Measurements from ENCODE around the gene PLA2G4D. TPM values are rescaled to one million over a fixed set of nuclear protein-coding genes. Genes with fewer than 3 reads are reported as not detected.

PLA2G4D gene
- total and polyA plus RNA-seq, 2 experiments from 2014 or later, result 0.07 to 0.15 TPM

DNA sequence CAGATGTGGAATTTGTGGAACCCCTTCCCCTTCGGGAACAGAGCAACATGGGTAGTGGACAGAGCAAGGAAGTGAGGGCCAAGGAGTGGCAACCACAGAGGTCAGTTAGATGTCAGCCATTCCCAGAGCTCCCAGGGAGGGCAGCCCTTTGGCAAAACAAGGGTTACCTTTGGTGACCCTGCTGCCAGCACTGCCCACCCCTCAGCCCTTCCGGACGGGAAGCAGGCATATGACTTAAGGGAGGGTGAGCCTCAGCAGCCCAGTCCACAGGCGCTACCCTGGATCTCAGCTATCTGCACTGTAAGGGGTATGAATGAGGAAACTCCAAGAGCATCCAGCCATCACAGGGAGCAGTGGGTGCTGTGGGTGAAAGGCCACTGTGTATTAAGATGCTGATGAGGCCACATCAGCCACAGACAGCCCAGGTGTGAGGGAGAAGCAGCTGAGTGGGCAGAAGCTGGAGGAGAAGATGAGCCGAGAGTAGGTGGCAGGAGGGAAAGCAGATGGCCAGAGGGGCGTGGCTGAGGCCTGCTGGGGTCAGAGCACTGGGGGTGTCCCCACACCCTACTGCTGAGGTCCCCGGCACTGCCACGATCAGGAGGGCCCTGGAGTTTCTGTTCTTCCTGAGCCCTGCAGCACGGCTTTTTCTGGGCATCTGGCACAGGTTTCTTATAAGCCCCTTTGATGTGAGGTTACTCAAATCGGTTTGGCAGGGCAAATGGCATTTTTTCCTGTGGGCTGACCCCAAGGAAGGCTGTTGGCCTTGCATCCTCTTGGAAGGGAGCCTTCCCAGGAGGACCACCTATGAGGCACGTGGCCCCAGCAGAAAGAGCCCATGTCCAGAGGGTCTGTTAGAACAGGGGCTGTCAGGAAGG, 6.2 kb downstream of the PLA2G4D start:
- no peak overlapping the region for H3K27ac Mint-ChIP-seq
- no peak overlapping the region for H3K4me3 ChIP-seq
- peaks cover 4% of the 10 kb centered on the region; the same call in 1 of the 2 replicates for H3K4me1 ChIP-seq (ENCODE audit: insufficient read depth)
- no peaks in the 10 kb centered on the region for H3K36me3 Mint-ChIP-seq (ENCODE audit: low read depth)
- H3F3A ChIP-seq (replicated peaks; ENCODE audit: low read depth), result no peaks in the 10 kb centered on the region
- H3K27me3 ChIP-seq (ENCODE audit: insufficient read depth), result no peaks in the 10 kb centered on the region
- ATAC-seq (no peak), DNase-seq (ENCODE audit: low spot score) (no peak)
- H3K9me2 ChIP-seq (ENCODE audit: insufficient read depth), result no peaks in the 10 kb centered on the region
- no peak overlapping the region for H3K4me3 Mint-ChIP-seq
- no peak overlapping the region for H3K4me2 ChIP-seq
- TF ChIP-seq, protein P1, sequence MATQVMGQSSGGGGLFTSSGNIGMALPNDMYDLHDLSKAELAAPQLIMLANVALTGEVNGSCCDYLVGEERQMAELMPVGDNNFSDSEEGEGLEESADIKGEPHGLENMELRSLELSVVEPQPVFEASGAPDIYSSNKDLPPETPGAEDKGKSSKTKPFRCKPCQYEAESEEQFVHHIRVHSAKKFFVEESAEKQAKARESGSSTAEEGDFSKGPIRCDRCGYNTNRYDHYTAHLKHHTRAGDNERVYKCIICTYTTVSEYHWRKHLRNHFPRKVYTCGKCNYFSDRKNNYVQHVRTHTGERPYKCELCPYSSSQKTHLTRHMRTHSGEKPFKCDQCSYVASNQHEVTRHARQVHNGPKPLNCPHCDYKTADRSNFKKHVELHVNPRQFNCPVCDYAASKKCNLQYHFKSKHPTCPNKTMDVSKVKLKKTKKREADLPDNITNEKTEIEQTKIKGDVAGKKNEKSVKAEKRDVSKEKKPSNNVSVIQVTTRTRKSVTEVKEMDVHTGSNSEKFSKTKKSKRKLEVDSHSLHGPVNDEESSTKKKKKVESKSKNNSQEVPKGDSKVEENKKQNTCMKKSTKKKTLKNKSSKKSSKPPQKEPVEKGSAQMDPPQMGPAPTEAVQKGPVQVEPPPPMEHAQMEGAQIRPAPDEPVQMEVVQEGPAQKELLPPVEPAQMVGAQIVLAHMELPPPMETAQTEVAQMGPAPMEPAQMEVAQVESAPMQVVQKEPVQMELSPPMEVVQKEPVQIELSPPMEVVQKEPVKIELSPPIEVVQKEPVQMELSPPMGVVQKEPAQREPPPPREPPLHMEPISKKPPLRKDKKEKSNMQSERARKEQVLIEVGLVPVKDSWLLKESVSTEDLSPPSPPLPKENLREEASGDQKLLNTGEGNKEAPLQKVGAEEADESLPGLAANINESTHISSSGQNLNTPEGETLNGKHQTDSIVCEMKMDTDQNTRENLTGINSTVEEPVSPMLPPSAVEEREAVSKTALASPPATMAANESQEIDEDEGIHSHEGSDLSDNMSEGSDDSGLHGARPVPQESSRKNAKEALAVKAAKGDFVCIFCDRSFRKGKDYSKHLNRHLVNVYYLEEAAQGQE (IDR thresholded peaks at IDR 0.05; ENCODE audit: unreplicated experiment), result no peak
- TF ChIP-seq JUNB (IDR thresholded peaks at IDR 0.05; ENCODE audit: unreplicated experiment), result no peak
- no peaks in the 10 kb centered on the region for H3K79me2 ChIP-seq (replicated peaks; ENCODE audit: insufficient read depth)
- H3K36me3 ChIP-seq (ENCODE audit: insufficient read depth), result no peaks in the 10 kb centered on the region
- peaks cover 25% of the 10 kb centered on the region for H3K4me1 Mint-ChIP-seq
- H3K9me3 Mint-ChIP-seq, result no peaks in the 10 kb centered on the region
- H3K27ac ChIP-seq (ENCODE audit: low read depth), result no peak overlapping the region
- H2AFZ ChIP-seq, result no peak overlapping the region
- H3K27me3 Mint-ChIP-seq (ENCODE audit: insufficient read depth, low read depth, poor library complexity), result peaks cover 9% of the 10 kb centered on the region
- H4K20me1 ChIP-seq (replicated peaks; ENCODE audit: insufficient read depth), result no peaks in the 10 kb centered on the region

DNA sequence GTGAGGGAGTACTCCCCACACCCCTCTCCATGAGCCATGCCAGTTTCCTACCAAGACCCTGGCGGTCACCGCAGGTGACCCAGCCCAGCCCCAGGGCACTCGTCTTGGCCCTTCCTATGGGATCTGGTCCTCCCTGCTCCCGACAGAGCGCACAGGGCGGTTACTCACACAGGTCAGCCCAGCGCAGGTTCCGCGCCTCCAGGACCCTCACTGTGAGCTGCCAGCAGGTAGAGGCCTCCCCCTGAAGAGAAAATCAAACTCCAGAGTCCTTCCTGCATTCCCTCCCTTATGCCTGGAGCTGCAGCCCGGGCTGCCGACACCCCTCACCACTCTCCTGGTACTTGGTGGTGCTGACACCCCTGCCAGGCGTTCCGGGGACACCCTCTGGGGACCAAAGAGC, 6.9 kb downstream of the PLA2G4D start:
- no peak overlapping the region for H3K4me3 Mint-ChIP-seq
- H2AFZ ChIP-seq, result no peak overlapping the region
- no peak overlapping the region for H3K27ac Mint-ChIP-seq
- H3K36me3 ChIP-seq (ENCODE audit: insufficient read depth), result no peaks in the 10 kb centered on the region
- H3K4me2 ChIP-seq, result no peak overlapping the region
- H3K27ac ChIP-seq (ENCODE audit: low read depth), result no peak overlapping the region
- H3K79me2 ChIP-seq (replicated peaks; ENCODE audit: insufficient read depth), result no peaks in the 10 kb centered on the region
- no peaks in the 10 kb centered on the region for H3K9me2 ChIP-seq (ENCODE audit: insufficient read depth)
- H3K9me3 Mint-ChIP-seq, result no peaks in the 10 kb centered on the region; the same call in 2 of the 3 replicates
- H3K27me3 ChIP-seq (ENCODE audit: insufficient read depth), result no peaks in the 10 kb centered on the region
- peaks cover 4% of the 10 kb centered on the region; the same call in 1 of the 2 replicates for H3K4me1 ChIP-seq (ENCODE audit: insufficient read depth)
- ATAC-seq (no peak), DNase-seq (ENCODE audit: low spot score) (no peak)
- no peaks in the 10 kb centered on the region for H3F3A ChIP-seq (replicated peaks; ENCODE audit: low read depth)
- no peak overlapping the region for H3K4me3 ChIP-seq
- H3K4me1 Mint-ChIP-seq, result peaks cover 22% of the 10 kb centered on the region
- peaks cover 9% of the 10 kb centered on the region for H3K27me3 Mint-ChIP-seq (ENCODE audit: insufficient read depth, low read depth, poor library complexity)
- H4K20me1 ChIP-seq (replicated peaks; ENCODE audit: insufficient read depth), result no peaks in the 10 kb centered on the region
- no peaks in the 10 kb centered on the region for H3K36me3 Mint-ChIP-seq (ENCODE audit: low read depth)
- TF ChIP-seq ZNF114 (CRISPR knock-in tag; IDR thresholded peaks at IDR 0.05) (no peak), POLR2AphosphoS5 (IDR thresholded peaks at IDR 0.05; ENCODE audit: low read depth) (no peak), CREB1 (CRISPR knock-in tag; IDR thresholded peaks at IDR 0.05; ENCODE audit: low read depth) (no peak), EZH2 (IDR thresholded peaks at IDR 0.05; ENCODE audit: low read depth, unreplicated experiment) (no peak), STAT1 (IDR thresholded peaks at IDR 0.05; ENCODE audit: unreplicated experiment) (no peak)
- TF ChIP-seq, protein P2, sequence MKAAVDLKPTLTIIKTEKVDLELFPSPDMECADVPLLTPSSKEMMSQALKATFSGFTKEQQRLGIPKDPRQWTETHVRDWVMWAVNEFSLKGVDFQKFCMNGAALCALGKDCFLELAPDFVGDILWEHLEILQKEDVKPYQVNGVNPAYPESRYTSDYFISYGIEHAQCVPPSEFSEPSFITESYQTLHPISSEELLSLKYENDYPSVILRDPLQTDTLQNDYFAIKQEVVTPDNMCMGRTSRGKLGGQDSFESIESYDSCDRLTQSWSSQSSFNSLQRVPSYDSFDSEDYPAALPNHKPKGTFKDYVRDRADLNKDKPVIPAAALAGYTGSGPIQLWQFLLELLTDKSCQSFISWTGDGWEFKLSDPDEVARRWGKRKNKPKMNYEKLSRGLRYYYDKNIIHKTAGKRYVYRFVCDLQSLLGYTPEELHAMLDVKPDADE (IDR thresholded peaks at IDR 0.05), result no peak
- TF ChIP-seq, protein P3, sequence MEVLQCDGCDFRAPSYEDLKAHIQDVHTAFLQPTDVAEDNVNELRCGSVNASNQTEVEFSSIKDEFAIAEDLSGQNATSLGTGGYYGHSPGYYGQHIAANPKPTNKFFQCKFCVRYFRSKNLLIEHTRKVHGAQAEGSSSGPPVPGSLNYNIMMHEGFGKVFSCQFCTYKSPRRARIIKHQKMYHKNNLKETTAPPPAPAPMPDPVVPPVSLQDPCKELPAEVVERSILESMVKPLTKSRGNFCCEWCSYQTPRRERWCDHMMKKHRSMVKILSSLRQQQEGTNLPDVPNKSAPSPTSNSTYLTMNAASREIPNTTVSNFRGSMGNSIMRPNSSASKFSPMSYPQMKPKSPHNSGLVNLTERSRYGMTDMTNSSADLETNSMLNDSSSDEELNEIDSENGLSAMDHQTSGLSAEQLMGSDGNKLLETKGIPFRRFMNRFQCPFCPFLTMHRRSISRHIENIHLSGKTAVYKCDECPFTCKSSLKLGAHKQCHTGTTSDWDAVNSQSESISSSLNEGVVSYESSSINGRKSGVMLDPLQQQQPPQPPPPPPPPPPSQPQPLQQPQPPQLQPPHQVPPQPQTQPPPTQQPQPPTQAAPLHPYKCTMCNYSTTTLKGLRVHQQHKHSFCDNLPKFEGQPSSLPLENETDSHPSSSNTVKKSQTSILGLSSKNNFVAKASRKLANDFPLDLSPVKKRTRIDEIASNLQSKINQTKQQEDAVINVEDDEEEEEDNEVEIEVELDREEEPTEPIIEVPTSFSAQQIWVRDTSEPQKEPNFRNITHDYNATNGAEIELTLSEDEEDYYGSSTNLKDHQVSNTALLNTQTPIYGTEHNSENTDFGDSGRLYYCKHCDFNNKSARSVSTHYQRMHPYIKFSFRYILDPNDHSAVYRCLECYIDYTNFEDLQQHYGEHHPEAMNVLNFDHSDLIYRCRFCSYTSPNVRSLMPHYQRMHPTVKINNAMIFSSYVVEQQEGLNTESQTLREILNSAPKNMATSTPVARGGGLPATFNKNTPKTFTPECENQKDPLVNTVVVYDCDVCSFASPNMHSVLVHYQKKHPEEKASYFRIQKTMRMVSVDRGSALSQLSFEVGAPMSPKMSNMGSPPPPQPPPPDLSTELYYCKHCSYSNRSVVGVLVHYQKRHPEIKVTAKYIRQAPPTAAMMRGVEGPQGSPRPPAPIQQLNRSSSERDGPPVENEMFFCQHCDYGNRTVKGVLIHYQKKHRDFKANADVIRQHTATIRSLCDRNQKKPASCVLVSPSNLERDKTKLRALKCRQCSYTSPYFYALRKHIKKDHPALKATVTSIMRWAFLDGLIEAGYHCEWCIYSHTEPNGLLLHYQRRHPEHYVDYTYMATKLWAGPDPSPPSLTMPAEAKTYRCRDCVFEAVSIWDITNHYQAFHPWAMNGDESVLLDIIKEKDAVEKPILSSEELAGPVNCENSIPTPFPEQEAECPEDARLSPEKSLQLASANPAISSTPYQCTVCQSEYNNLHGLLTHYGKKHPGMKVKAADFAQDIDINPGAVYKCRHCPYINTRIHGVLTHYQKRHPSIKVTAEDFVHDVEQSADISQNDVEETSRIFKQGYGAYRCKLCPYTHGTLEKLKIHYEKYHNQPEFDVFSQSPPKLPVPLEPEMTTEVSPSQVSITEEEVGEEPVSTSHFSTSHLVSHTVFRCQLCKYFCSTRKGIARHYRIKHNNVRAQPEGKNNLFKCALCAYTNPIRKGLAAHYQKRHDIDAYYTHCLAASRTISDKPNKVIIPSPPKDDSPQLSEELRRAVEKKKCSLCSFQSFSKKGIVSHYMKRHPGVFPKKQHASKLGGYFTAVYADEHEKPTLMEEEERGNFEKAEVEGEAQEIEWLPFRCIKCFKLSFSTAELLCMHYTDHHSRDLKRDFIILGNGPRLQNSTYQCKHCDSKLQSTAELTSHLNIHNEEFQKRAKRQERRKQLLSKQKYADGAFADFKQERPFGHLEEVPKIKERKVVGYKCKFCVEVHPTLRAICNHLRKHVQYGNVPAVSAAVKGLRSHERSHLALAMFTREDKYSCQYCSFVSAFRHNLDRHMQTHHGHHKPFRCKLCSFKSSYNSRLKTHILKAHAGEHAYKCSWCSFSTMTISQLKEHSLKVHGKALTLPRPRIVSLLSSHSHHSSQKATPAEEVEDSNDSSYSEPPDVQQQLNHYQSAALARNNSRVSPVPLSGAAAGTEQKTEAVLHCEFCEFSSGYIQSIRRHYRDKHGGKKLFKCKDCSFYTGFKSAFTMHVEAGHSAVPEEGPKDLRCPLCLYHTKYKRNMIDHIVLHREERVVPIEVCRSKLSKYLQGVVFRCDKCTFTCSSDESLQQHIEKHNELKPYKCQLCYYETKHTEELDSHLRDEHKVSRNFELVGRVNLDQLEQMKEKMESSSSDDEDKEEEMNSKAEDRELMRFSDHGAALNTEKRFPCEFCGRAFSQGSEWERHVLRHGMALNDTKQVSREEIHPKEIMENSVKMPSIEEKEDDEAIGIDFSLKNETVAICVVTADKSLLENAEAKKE (CRISPR knock-in tag; IDR thresholded peaks at IDR 0.05), result no peak
